Measurements from ENCODE around the gene CCDC34. TPM values are rescaled to one million over a fixed set of nuclear protein-coding genes. Genes with fewer than 3 reads are reported as not detected.

The CCDC34 gene
- polyA plus RNA-seq, 1 experiment = 1.8 TPM

DNA sequence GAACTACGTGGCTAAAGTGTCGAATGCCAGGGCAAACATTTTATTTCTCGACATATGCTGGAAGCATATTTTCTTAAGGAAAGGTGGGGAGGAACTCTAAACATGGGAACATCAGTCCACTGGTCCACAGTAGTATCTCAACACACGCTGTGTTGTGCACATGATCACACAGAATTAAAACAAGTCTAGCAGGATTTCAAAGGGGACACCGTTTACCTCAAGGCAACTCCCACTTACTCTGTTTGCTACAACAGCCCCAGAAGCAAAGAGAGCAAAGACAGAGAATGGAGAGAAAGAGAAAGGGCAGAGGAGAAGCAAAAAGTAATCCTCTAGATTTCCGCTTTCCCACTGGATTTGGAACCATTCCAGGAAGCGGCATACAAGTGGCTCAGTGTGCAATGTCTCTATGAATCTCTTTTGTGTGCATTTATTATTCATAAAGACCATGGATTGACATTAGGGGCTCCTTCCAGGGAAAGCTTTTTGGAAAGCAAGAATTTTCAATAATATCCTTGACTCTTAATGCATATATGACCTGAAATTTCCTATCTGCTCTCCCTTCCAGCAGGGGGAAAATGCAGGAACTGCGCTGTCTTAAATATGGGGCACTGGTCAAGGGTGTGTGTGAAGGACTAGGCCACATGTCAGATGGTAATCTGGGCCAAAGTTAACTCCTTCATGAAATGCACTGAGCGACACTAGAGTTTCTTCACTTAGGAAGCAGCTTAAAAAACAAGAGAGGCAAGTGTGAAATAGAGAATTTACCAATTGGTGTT, 34.8 kb upstream of the CCDC34 start:
- Histone ChIP-seq H3K36me3 (ENCODE audit: control insufficient read depth, insufficient read depth, low read length) (no peaks in the 10 kb centered on the region), H3K27me3 (ENCODE audit: control insufficient read depth, insufficient read depth, low read length) (no peaks in the 10 kb centered on the region), H3K4me3 (ENCODE audit: low read depth, low read length) (no peak overlapping the region)
- TF ChIP-seq, protein P1, sequence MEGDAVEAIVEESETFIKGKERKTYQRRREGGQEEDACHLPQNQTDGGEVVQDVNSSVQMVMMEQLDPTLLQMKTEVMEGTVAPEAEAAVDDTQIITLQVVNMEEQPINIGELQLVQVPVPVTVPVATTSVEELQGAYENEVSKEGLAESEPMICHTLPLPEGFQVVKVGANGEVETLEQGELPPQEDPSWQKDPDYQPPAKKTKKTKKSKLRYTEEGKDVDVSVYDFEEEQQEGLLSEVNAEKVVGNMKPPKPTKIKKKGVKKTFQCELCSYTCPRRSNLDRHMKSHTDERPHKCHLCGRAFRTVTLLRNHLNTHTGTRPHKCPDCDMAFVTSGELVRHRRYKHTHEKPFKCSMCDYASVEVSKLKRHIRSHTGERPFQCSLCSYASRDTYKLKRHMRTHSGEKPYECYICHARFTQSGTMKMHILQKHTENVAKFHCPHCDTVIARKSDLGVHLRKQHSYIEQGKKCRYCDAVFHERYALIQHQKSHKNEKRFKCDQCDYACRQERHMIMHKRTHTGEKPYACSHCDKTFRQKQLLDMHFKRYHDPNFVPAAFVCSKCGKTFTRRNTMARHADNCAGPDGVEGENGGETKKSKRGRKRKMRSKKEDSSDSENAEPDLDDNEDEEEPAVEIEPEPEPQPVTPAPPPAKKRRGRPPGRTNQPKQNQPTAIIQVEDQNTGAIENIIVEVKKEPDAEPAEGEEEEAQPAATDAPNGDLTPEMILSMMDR (IDR thresholded peaks at IDR 0.05; ENCODE audit: insufficient read depth, low read depth, low read length) = no peak
- ChIA-PET POLR2A (no interaction called here), CTCF (no interaction called here)
- DNase-seq (ENCODE audit: low read depth) = no peak

DNA sequence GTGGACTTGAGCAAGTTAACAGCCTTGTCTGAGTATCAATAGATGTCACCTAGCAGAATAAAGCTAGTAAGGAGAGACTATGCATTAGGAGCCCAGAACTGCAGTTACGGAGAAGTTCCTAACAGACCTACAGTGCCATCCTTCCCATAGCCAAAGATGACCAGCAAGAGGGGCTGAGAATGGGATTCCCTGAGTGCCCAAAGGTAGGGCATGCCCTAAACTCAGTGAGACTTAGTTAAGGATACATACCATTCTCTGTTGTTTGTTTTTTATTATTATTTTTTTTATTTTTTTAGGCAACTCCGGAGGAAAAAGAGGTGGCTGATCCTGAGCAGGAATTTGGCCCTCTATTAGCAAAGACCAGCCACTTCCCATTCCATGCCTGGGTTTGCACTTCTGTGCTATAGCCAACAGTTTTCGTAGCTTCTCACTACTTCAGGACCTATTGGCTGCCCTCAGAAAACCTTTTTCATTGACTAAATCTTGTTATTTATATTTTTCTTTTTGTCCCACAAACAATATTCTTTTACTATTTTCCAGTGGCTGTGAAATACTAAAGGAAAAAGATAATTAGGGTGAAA, 33.3 kb upstream of the CCDC34 start:
- CTCF ChIA-PET = interaction anchor here (1.6 kb wide), 1 partner anchor 100 kb away, joined by 4 read pairs; no protein-coding TSS in a partner anchor
- H3K4me3 ChIP-seq (ENCODE audit: low read depth, low read length) = no peak overlapping the region
- no peaks in the 10 kb centered on the region for H3K27me3 ChIP-seq (ENCODE audit: control insufficient read depth, insufficient read depth, low read length)
- POLR2A ChIA-PET = no interaction called here
- no peaks in the 10 kb centered on the region for H3K36me3 ChIP-seq (ENCODE audit: control insufficient read depth, insufficient read depth, low read length)
- TF ChIP-seq, protein P1 (IDR thresholded peaks at IDR 0.05; ENCODE audit: insufficient read depth, low read depth, low read length) = no peak
- no peak for DNase-seq (ENCODE audit: low read depth)

DNA sequence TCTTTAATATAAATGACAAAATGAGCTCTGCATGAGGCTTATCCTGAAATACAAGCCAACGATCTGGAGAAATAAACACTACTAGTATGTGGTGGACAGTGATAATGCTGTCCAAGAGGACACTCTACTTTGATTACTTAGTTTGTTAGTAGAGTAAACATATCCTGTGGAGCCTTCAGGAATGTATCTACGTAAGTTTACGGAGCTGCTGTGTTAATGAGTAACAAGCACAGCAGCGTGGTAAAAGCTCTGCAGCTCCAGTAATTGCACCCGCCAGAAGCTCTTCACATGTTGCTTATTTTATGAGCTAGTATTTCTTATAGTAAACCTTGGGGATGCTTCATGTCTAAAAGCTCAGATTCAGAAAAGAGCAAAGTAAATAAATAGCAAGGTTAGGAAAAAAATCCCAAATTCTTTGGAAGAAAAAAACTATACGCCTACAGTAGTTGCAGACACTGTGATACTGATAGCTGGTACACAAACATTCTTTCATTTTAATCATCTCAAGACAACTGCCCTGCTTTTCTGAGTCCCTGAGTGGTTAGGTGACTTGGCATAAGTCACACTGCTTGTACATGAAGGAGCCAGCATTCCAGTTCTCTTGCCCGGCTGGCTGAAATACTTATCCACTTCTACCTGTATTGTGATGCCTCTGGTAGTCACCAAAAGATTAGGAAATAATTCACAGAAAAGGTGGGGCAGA, 32.7 kb upstream of the CCDC34 start:
- DNase-seq (ENCODE audit: low read depth) = peak; percentile 29
- ChIA-PET POLR2A (interaction anchor here (0.6 kb wide), 1 partner anchor 386 kb away, joined by 3 read pairs; no protein-coding TSS in a partner anchor), CTCF (interaction anchor here (1.6 kb wide), 1 partner anchor 99 kb away, joined by 4 read pairs; no protein-coding TSS in a partner anchor)
- Histone ChIP-seq H3K4me3 (ENCODE audit: low read depth, low read length) (no peak overlapping the region), H3K36me3 (ENCODE audit: control insufficient read depth, insufficient read depth, low read length) (no peaks in the 10 kb centered on the region), H3K27me3 (ENCODE audit: control insufficient read depth, insufficient read depth, low read length) (no peaks in the 10 kb centered on the region)
- TF ChIP-seq, protein P1 (IDR thresholded peaks at IDR 0.05; ENCODE audit: insufficient read depth, low read depth, low read length) = no peak

DNA sequence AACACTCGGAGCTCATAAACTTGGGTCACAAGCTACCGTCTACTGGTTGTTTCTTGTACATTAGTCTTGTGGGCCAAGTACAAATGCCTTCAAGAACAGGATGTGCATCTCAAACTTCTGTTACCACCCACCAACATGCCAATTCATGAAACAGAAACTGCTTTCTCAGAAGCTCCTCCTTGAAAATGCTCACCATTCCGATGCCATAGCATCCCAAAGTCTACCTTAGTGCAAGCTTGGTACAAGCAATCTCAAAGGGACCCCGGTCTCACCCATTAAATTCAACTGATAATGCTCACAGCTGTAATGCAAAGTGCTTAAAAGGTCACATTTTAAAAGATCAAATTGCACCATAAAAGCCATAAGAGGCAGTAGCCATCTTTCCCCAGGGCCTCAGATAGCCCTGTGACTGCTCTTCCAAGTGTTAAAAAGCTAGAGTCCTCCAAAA, 31.8 kb upstream of the CCDC34 start:
- Histone ChIP-seq H3K4me3 (ENCODE audit: low read depth, low read length) (no peak overlapping the region), H3K27me3 (ENCODE audit: control insufficient read depth, insufficient read depth, low read length) (no peaks in the 10 kb centered on the region), H3K36me3 (ENCODE audit: control insufficient read depth, insufficient read depth, low read length) (no peaks in the 10 kb centered on the region)
- TF ChIP-seq, protein P1 (IDR thresholded peaks at IDR 0.05; ENCODE audit: insufficient read depth, low read depth, low read length) = no peak
- DNase-seq (ENCODE audit: low read depth) = no peak
- ChIA-PET CTCF (interaction anchor here (1.6 kb wide), 1 partner anchor 98 kb away, joined by 4 read pairs; no protein-coding TSS in a partner anchor), POLR2A (no interaction called here)
